CD8-positive, alpha-beta memory T cell (primary cell): ENCODE measurements around the gene NR4A2. TPM values are rescaled to one million over a fixed set of nuclear protein-coding genes. Genes with fewer than 3 reads are reported as not detected.

Source experiments
- CTCF ChIA-PET: fragments of 350-600 bp; sonication (Branson Sonifier 250); formaldehyde crosslinking; loops from one replicate; lab custom pipeline; 2021; ENCODE audit warnings: antibody characterized with exemption; lab: Charles Lee
- POLR2A ChIA-PET: fragments of 350-600 bp; sonication (Branson Sonifier 250); formaldehyde crosslinking; loops from one replicate; lab custom pipeline; 2021; ENCODE audit warnings: antibody characterized with exemption; lab: Charles Lee
- DNase-seq, 5 donors: peaks; one replicate each; pipeline versions ENCODE4 v3.0.0 to v3.0.0-alpha.2; 2020 to 2022; ENCODE audit warnings: mixed read lengths in 1 of 5
- H3K27ac ChIP-seq: one replicate; pipeline ENCODE4 v1.7.0; 2013; ENCODE audit warnings: low read depth, mild to moderate bottlenecking, low read length, moderate library complexity
- H3K27me3 ChIP-seq: 2 replicates; pipeline ENCODE4 v1.7.0; 2013; ENCODE audit warnings: low read length, mild to moderate bottlenecking; ENCODE audit not compliant: insufficient read depth, poor library complexity, severe bottlenecking
- H3K36me3 ChIP-seq: 2 replicates; pipeline ENCODE4 v1.7.0; 2013; ENCODE audit warnings: mild to moderate bottlenecking, low read length, moderate library complexity; ENCODE audit not compliant: insufficient read depth
- H3K4me1 ChIP-seq: 2 replicates; pipeline ENCODE4 v1.7.0; 2013; ENCODE audit warnings: mild to moderate bottlenecking, low read length, moderate library complexity; ENCODE audit not compliant: insufficient read depth
- H3K4me3 ChIP-seq: 2 replicates; pipeline ENCODE4 v1.7.0; 2013; ENCODE audit warnings: mild to moderate bottlenecking, low read length
- H3K9me3 ChIP-seq: 2 replicates; pipeline ENCODE4 v1.7.0; 2013; ENCODE audit warnings: mild to moderate bottlenecking, low read length
- H3K27ac Mint-ChIP-seq, 8 donors: one replicate each; pipeline ENCODE4 v1.8.0; 2020 to 2021; ENCODE audit warnings: mixed read lengths in 8 of 8, mild to moderate bottlenecking in 6 of 8, inconsistent platforms in 3 of 8, moderate library complexity in 3 of 8
- H3K27me3 Mint-ChIP-seq, 2 donors: one replicate each; pipeline ENCODE4 v1.8.0; 2020 to 2021; ENCODE audit warnings: mixed read lengths in 2 of 2, mild to moderate bottlenecking in 1 of 2, moderate library complexity in 1 of 2
- H3K36me3 Mint-ChIP-seq, 3 donors: one replicate each; pipeline ENCODE4 v1.8.0; 2020 to 2021; ENCODE audit warnings: mixed read lengths in 3 of 3, inconsistent platforms in 1 of 3, mild to moderate bottlenecking in 1 of 3
- H3K4me1 Mint-ChIP-seq, 3 donors: one replicate each; pipeline ENCODE4 v1.8.0; 2020 to 2021; ENCODE audit warnings: mixed read lengths in 3 of 3, inconsistent platforms in 1 of 3, mild to moderate bottlenecking in 1 of 3
- H3K4me3 Mint-ChIP-seq, 7 donors: one replicate each; pipeline ENCODE4 v1.8.0; 2020 to 2021; ENCODE audit warnings: mixed read lengths in 7 of 7, mild to moderate bottlenecking in 6 of 7, moderate library complexity in 4 of 7, inconsistent platforms in 2 of 7
- H3K9me3 Mint-ChIP-seq, 5 donors: one replicate each; pipeline ENCODE4 v1.8.0; 2020 to 2022; ENCODE audit warnings: mixed read lengths in 5 of 5, mild to moderate bottlenecking in 3 of 5, moderate library complexity in 2 of 5, inconsistent platforms in 1 of 5
- polyA plus RNA-seq: library from polyadenylated mRNA; unstranded; fragments of 300-500 nt; fragmentation: Illumina TruSeq; gene quantifications from one replicate; pipeline ENCODE4 v1.2.3, GENCODE V29; 2021
- total RNA-seq, 2 experiments: library from RNA; stranded (reverse); gene quantifications; one replicate each; pipeline ENCODE4 v1.2.3, GENCODE V29; 2021

The NR4A2 gene
- total RNA-seq, result 10 to 100 TPM; 19.7 to 21.9 TPM
- polyA plus RNA-seq, result 25.5 TPM

- Mint-ChIP-seq H3K4me1 (peaks cover 25 to 65% (median 36%) of the 10 kb centered on the region in 3 donors), H3K27me3 (peaks cover 4 to 46% of the 10 kb centered on the region in 2 donors), H3K36me3 (peaks cover 6 to 55% (median 6%) of the 10 kb centered on the region in 3 donors), H3K27ac (peak within 1 kb of the TSS; percentile 98 to 100 (median 99)), H3K9me3 (peaks cover 0 to 11% (median 4%) of the 10 kb centered on the region in 5 donors), H3K4me3 (peak within 1 kb of the TSS; percentile 94 to 99 (median 97))
- no peaks in the 10 kb centered on the region for H3K36me3 ChIP-seq
- DNase-seq, result peak; percentile 86 to 96 (median 93)
- peak within 1 kb of the TSS; percentile 99 for H3K4me3 ChIP-seq
- CTCF ChIA-PET, result interaction anchor here (0.9 to 2.9 kb wide), 5 partner anchors 8 to 257 kb away, joined by 3 to 19 read pairs (median 3); no protein-coding TSS in a partner anchor
- H3K9me3 ChIP-seq, result no peaks in the 10 kb centered on the region
- no peaks in the 10 kb centered on the region for H3K27me3 ChIP-seq
- H3K27ac ChIP-seq, result peak within 1 kb of the TSS; percentile 94
- H3K4me1 ChIP-seq, result peaks cover 22% of the 10 kb centered on the region
- POLR2A ChIA-PET, result interaction anchor here (0.7 to 5.0 kb wide), 6 partner anchors 8 to 104 kb away, joined by 3 to 58 read pairs (median 4); no protein-coding TSS in a partner anchor
Observed at GRCh38 chr2:156332534-156333273, at the start of gene NR4A2. TSS of gene NR4A2 (minus strand) at chr2:156332721. CDS start at chr2:156330186, 2,535 bp downstream.

DNA sequence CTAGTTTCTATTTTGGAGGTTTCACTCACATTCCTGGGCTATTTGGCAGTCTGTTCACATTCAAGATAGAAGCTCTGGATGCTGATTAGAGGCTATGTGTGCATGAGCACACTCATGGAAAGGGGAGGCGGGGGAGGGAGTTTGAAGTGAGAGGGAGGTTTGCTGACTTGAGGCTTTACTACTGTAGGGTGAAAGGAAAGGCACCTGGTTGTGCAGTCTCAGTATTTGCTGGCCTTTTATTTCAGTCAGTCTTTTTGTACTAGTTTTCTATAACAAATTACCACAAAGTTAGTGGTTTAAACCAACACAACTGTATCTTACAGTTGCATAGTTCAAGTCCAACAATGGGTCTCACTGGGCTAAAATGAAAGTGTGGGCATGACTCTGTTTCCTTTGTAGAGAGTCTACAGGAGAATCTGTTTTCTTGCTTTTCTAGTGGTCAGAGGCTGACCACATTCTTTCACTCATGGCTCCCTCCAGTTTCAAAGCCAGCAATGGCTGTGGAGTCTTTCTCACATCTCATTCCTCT is 47.7 kb upstream of the NR4A2 start:
- Histone ChIP-seq H3K4me3 (no peak overlapping the region), H3K36me3 (no peaks in the 10 kb centered on the region), H3K9me3 (no peaks in the 10 kb centered on the region), H3K4me1 (no peaks in the 10 kb centered on the region), H3K27ac (no peak overlapping the region), H3K27me3 (peaks cover 3% of the 10 kb centered on the region)
- Mint-ChIP-seq H3K4me3 (no peak overlapping the region), H3K36me3 (peaks cover 0 to 9% (median 0%) of the 10 kb centered on the region in 3 donors), H3K27ac (no peak overlapping the region), H3K4me1 (no peaks in the 10 kb centered on the region), H3K27me3 (peaks cover 0 to 7% of the 10 kb centered on the region in 2 donors), H3K9me3 (peaks cover 0 to 2% (median 0%) of the 10 kb centered on the region in 5 donors)
- ChIA-PET CTCF (no interaction called here), POLR2A (no interaction called here)
- no peak for DNase-seq

DNA sequence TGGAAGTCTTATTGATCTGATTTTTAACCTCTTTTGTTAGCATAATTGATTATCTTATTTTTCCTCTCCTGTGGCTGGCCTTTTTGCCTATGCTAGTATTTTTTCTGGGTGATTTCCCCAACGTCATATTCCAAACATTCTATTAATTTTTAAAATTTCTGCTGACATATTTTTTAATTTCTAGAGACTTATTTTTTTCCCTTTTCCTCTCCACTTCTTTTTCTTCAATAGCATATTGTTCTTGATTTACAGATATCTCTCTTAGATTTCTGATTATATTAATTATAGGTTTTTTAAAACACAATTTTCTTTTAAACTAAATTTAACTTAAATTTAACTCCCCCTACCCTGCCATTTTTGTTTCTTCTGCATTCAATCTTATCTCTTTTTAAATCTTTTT is 47.2 kb upstream of the NR4A2 start:
- H3K27me3 ChIP-seq, result peaks cover 3% of the 10 kb centered on the region
- Mint-ChIP-seq H3K4me1 (no peaks in the 10 kb centered on the region), H3K4me3 (no peak overlapping the region), H3K27me3 (peaks cover 0 to 7% of the 10 kb centered on the region in 2 donors), H3K36me3 (peaks cover 0 to 9% (median 0%) of the 10 kb centered on the region in 3 donors), H3K27ac (no peak overlapping the region), H3K9me3 (peaks cover 0 to 2% (median 0%) of the 10 kb centered on the region in 5 donors)
- DNase-seq, result no peak
- no peaks in the 10 kb centered on the region for H3K9me3 ChIP-seq
- no peaks in the 10 kb centered on the region for H3K4me1 ChIP-seq
- ChIA-PET CTCF (no interaction called here), POLR2A (no interaction called here)
- no peaks in the 10 kb centered on the region for H3K36me3 ChIP-seq
- H3K27ac ChIP-seq, result no peak overlapping the region
- H3K4me3 ChIP-seq, result no peak overlapping the region

DNA sequence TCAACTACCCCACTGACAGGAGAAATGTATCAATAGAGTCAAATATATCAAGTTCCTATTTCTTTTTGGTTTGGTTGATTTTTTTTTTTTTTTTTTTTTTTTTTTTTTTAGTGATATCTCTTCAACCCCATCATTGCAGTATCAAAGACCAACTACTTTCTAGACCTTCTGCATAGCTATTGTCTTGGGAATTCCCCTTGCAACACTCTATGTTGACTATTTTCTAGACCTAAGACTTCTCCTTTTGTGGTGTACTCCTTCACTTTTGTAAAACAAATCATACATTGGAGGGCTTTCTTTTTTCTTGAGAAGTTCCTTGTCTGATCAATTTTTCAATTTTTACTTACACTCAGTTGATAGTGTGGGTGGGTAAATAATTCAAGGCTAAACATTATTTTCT is 46.5 kb upstream of the NR4A2 start:
- no peaks in the 10 kb centered on the region for H3K4me1 ChIP-seq
- H3K27me3 ChIP-seq, result peaks cover 3% of the 10 kb centered on the region
- Mint-ChIP-seq H3K9me3 (peaks cover 0 to 2% (median 0%) of the 10 kb centered on the region in 5 donors), H3K4me3 (no peak overlapping the region), H3K4me1 (no peaks in the 10 kb centered on the region), H3K36me3 (peaks cover 0 to 9% (median 0%) of the 10 kb centered on the region in 3 donors), H3K27ac (no peak overlapping the region), H3K27me3 (peaks cover 3 to 7% of the 10 kb centered on the region in 2 donors)
- CTCF ChIA-PET, result interaction anchor here (0.7 kb wide), 1 partner anchor 177 kb away, joined by 3 read pairs; no protein-coding TSS in a partner anchor
- DNase-seq, result no peak
- no peaks in the 10 kb centered on the region for H3K36me3 ChIP-seq
- H3K9me3 ChIP-seq, result no peaks in the 10 kb centered on the region
- POLR2A ChIA-PET, result no interaction called here
- H3K27ac ChIP-seq, result no peak overlapping the region
- no peak overlapping the region for H3K4me3 ChIP-seq

- H3K4me3 Mint-ChIP-seq, result no peak overlapping the region
- Histone ChIP-seq H3K4me1 (no peaks in the 10 kb centered on the region), H3K27ac (no peak overlapping the region), H3K4me3 (no peak overlapping the region), H3K9me3 (no peaks in the 10 kb centered on the region), H3K36me3 (no peaks in the 10 kb centered on the region), H3K27me3 (no peaks in the 10 kb centered on the region)
- DNase-seq, result no peak
- ChIA-PET CTCF (no interaction called here), POLR2A (no interaction called here)
- H3K27ac Mint-ChIP-seq, result no peak overlapping the region
- peaks cover 0 to 8% (median 5%) of the 10 kb centered on the region in 3 donors for H3K36me3 Mint-ChIP-seq
- H3K4me1 Mint-ChIP-seq, result no peaks in the 10 kb centered on the region
- no peaks in the 10 kb centered on the region for H3K9me3 Mint-ChIP-seq
- peaks cover 0 to 1% of the 10 kb centered on the region in 2 donors for H3K27me3 Mint-ChIP-seq
Observed at GRCh38 chr2:156366753-156367152, 34.2 kb upstream of the NR4A2 start.

DNA sequence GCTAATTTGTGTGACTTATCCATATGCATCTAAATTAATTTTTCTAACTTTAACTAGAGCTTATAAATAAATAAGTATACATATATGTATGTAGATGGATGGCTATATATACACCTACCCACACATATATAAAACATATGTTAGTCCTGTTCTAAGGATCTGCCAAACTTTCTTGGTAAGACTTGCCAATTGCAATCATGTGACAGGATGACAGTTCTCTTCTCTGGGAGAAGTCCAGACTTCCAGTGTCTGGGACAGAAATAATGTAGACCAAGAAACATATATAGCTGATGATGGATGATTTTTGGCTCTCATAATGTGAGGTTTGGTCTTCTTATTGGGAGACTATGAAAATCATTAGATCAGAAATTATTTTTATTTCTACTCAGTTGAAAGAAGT is 30.6 kb upstream of the NR4A2 start:
- H3K36me3 Mint-ChIP-seq, result peaks cover 0 to 5% (median 4%) of the 10 kb centered on the region in 3 donors
- H3K27ac ChIP-seq, result no peak overlapping the region
- no peaks in the 10 kb centered on the region for H3K27me3 ChIP-seq
- no peaks in the 10 kb centered on the region for H3K27me3 Mint-ChIP-seq
- H3K27ac Mint-ChIP-seq, result no peak overlapping the region
- H3K4me3 ChIP-seq, result no peak overlapping the region
- no peaks in the 10 kb centered on the region for H3K4me1 Mint-ChIP-seq
- H3K4me1 ChIP-seq, result no peaks in the 10 kb centered on the region
- ChIA-PET POLR2A (no interaction called here), CTCF (no interaction called here)
- no peaks in the 10 kb centered on the region for H3K36me3 ChIP-seq
- H3K4me3 Mint-ChIP-seq, result no peak overlapping the region
- H3K9me3 Mint-ChIP-seq, result no peaks in the 10 kb centered on the region
- H3K9me3 ChIP-seq, result no peaks in the 10 kb centered on the region
- DNase-seq, result no peak

DNA sequence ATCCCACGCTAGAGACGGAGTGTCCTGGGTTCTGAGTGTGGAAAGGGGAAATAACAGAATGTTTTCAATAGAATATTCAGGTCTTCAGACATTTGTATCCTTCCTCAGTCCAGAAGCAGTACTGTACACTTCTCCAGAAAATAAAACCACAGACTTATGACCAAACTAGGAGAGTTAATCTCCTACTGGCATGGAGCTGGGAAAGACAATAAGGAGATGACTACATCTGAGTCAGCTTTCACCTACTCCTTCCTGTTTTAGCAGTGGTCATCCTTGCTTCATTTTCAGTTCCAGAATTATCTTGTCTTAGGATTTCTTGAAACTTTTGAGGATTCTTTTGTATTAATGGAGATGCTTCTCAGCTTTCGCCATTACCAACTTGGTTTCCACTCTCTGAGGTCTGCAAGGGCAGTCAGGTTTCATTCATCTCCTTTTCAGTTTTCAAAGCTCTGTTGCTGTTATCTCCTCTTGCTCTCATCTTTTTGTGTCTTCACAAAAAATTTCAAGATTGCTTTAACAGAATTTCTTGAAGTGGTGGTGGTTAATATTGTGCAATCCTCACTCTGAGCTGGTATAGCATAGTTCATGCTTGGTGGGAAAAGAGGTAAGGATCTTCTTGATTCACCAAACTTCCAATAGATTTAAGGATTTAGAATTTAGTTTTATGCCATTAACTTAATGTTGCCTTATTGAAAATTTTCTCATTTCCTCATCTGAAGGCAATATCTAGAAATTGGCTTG is 23.7 kb upstream of the NR4A2 start:
- Mint-ChIP-seq H3K27me3 (no peaks in the 10 kb centered on the region), H3K4me3 (no peak overlapping the region), H3K27ac (no peak overlapping the region), H3K36me3 (peaks cover 0 to 4% (median 0%) of the 10 kb centered on the region in 3 donors), H3K9me3 (no peaks in the 10 kb centered on the region), H3K4me1 (no peaks in the 10 kb centered on the region)
- Histone ChIP-seq H3K36me3 (no peaks in the 10 kb centered on the region), H3K27ac (no peak overlapping the region), H3K9me3 (no peaks in the 10 kb centered on the region), H3K4me1 (no peaks in the 10 kb centered on the region), H3K4me3 (no peak overlapping the region), H3K27me3 (no peaks in the 10 kb centered on the region)
- ChIA-PET CTCF (interaction anchor here (0.9 kb wide), 1 partner anchor 20 kb away, joined by 3 read pairs; no protein-coding TSS in a partner anchor), POLR2A (no interaction called here)
- no peak for DNase-seq
